Measurements from ENCODE around the gene ABCB10.
"Not testable (repeated sequence)": the region's sequence is repeated elsewhere in the genome, so short reads cannot be mapped to it uniquely, and the experiment has no call there.

DNA sequence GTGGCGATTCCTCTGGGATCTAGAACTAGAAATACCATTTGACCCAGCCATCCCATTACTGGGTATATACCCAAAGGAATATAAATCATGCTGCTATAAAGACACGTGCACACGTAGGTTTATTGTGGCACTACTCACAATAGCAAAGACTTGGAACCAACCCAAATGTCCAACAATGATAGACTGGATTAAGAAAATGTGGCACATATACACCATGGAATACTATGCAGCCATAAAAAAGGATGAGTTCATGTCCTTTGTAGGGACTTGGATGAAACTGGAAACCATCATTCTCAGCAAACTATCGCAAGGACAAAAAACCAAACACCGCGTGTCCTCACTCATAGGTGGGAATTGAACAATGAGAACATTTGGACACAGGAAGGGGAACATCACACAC lies 46.9 kb downstream of the ABCB10 start:
- TF ChIP-seq, protein P1, sequence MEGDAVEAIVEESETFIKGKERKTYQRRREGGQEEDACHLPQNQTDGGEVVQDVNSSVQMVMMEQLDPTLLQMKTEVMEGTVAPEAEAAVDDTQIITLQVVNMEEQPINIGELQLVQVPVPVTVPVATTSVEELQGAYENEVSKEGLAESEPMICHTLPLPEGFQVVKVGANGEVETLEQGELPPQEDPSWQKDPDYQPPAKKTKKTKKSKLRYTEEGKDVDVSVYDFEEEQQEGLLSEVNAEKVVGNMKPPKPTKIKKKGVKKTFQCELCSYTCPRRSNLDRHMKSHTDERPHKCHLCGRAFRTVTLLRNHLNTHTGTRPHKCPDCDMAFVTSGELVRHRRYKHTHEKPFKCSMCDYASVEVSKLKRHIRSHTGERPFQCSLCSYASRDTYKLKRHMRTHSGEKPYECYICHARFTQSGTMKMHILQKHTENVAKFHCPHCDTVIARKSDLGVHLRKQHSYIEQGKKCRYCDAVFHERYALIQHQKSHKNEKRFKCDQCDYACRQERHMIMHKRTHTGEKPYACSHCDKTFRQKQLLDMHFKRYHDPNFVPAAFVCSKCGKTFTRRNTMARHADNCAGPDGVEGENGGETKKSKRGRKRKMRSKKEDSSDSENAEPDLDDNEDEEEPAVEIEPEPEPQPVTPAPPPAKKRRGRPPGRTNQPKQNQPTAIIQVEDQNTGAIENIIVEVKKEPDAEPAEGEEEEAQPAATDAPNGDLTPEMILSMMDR (conservative IDR thresholded peaks at IDR 0.05 in 1 of 2, IDR thresholded peaks at IDR 0.05 in 1 of 2; ENCODE audit: low read depth in 1 of 2, low read length in 2 of 2) = not testable (repeated sequence)
- not testable (repeated sequence) for TF ChIP-seq EZH2 (IDR thresholded peaks at IDR 0.05; ENCODE audit: low read length, missing control alignments)

Measured in fibroblast of lung (primary cell).